Stimulated activated CD4-positive, alpha-beta T cell treated with anti-CD3 and anti-CD28 coated beads, Interleukin-4, amount 100 ng/mL, for 48 hours (primary cell): Measurements from ENCODE around the gene ULK4.
"Not testable (repeated sequence)": the region's sequence is repeated elsewhere in the genome, so short reads cannot be mapped to it uniquely, and the experiment has no call there.

Source experiments
- DNase-seq, 2 donors: peaks; one replicate each; pipeline ENCODE4 v3.0.0-alpha.2; 2020; ENCODE audit warnings: low read depth in 2 of 2

Gene ULK4

DNA sequence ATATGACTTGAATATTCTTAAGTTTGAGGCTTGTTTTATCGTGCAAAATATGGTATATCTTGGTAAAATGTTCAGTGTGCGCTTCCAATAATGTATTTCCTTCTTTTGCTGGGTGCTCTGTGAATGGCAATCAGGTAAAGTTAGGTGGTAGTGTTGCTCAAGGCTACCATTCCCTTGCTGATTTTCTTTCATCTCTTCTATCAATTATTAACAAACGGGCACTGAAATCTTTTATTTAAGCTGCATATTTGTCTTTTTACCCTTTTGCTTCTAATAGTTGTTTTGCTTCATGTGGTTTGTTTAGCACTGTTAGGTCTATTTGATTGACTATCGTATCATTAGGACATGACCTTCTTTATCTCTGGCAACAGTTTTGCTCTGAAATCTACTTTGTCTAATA, 520.3 kb downstream of the ULK4 start:
- no peak for DNase-seq

DNA sequence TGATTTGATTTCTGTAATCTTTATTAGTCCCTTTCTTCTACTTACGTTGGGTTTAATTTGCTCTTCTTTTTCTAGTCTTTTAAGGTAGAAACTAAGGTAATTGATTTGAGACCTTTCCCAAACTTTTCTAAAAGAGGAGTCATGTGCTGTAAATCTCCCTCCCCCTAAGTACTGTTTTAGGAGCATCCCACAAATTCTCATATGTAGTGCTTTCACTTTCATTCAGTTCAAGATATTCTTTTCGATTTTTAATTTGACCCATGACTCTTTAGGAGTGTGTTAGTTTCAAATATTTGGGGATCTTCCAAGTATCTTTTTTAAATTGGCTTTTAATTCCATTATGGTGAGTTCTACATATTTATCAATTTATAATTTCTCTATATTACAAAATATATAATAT, 520.8 kb downstream of the ULK4 start:
- no peak for DNase-seq

DNA sequence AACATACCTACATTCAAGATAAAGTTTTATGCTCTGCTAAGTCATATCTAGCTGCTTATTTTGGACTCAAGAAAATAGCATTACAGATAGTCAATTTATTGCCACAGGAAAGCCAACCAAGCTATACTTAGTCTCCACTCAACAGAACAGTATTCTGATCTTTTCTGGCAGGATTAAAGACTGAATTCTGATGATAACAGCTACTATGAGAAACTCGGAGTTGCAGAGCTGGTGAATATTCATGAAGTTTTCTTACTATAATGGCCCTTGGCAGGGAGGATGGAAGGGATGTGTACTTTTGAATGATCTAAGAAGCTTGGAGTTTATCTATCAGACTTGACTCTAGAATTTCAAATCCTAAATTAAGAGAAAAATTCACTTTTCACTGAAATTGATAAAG, 524.9 kb downstream of the ULK4 start:
- no peak for DNase-seq

DNA sequence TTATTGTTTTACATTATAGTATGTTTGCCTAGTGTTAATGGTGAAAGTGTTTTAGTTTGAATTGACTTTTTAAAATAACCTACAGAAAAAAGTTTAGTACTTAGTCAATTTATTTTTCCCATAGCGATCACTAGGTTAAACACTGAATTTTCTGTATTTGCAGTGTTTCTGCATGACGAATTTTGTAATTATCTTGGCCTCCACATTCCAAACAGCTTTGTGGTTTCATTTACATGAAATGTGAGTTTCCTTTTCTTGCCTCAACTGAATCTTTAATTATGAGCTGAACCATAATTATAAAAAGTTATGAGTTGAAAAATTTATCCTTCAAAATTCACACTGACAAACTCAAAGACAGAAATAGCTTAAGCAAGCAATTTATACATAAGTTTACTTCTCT, 527.1 kb downstream of the ULK4 start:
- DNase-seq = no peak

DNA sequence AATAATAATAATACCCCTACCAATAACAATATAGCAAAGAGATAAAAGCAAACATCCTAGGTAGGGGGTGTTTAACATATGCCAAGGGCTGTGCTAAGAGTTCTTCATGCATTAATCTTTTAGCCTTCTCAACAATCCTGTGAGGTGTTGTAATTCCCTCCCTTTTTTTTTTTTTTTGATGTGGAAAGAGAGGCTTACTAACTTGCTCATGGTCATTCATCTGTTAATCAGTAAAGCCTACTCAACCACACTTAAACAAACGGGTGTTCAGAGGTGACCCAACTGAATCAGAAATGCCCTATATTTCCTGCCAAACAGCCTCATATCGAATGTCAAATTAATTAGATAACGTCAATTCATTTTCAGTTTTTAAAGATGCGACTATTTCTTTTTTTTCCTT, 530.5 kb downstream of the ULK4 start:
- no peak for DNase-seq

DNA sequence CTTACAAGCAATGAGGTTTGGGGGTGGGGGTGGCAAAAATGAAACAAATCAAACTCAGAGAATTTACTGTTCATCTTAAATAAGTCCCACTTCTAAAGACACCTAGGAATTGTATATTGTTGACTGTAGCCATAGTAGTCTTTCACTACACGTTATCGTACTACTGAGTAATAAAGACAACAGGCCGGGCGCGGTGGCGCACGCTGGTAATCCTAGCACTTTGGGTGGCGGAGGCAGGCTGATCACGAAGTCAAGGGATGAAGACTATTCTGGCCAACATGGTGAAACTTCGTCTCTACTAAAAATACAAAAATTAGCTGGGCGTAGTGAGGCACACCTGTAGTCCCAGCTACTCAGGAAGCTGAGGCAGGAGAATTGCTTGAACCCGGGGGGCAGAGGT, 531.0 kb downstream of the ULK4 start:
- DNase-seq = no peak

DNA sequence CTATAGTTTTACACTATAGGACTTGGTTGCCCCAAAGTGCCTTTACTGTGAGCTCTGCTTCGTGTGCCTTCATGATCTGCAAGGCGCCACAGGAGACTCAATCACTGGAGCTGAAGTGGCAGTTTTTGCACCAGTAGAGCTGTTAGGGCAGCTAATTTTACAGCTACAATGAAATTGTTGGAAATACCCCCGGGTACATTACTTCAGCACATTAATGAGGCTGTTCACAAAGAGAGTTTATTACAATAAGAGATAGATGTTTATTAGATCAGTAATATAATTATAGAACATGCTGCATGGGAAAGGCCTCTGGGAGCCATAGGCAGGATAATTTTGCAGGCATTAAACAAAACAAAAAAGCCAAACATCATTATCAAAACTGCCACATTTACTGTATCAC, 531.5 kb downstream of the ULK4 start:
- no peak for DNase-seq

DNA sequence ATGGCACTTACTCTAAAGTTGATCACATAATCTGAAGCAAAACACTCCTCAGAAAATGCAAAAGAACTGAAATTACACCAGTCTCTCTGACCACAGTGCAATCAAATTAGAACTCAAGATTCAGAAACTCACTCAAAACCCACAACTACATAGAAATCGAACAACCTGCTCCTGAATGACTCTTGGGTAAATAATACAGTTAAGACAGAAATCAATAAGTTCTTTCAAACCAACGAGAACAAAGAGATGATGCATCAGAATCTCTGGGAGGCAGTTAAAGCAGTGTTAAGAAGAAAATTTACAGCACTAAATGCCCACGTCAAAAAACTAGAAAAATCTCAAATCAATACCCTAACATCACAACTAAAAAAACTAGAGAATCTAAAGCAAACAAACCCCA, 535.4 kb downstream of the ULK4 start:
- no peak for DNase-seq

DNA sequence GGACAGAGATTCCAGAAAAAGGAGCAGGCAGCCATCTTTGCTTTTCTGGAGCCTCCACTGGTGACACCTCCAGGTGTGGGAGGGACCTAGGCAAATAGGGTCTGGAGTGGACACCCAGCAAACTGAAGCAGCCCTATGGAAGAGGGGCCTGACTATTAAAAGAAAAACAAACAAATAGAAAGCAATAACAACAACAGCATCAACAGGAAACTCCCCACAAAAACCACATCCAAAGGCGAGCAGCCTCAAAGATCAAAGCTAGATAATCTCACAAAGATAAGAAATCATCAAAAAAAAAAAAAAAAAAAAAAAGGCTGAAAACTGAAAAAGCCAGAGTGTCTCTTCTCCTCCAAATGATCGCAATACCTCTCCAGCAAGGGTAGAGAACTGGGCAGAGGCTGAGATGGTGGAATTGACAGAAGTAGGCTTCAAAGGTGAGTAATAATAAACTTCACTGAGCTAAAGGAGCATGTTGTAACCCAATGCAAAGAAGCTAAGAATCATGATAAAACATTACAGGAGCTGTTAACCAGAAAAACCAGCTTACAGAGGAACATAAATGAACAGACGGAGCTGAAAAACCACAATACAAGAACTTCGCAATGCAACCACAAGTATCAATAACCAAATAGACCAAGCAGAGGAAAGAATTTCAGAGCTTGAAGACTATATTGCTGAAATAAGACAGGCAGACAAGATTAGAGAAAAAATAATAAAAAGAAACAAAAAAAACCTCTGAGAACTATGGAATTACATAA, 537.2 kb downstream of the ULK4 start:
- DNase-seq = no peak

DNA sequence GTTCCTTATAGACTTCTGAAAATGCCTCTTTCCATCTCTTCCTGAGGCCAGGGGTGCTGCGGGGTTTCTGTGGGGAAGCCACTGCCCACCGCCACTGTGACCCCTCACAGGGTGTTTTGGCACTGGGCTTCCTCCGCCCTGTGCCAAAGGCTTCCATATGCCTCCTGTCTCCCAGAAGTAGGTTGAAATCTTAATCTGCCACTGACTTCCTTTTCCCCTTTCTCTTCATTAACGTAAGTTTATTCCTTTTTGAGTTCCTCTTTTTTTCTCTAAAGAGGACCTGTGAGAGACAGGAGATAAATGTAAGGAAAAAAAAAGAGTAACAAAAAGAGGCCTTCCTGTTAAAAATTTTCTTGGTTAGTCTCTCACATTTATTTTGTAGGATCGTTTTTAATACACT, 542.1 kb downstream of the ULK4 start:
- no peak for DNase-seq

DNA sequence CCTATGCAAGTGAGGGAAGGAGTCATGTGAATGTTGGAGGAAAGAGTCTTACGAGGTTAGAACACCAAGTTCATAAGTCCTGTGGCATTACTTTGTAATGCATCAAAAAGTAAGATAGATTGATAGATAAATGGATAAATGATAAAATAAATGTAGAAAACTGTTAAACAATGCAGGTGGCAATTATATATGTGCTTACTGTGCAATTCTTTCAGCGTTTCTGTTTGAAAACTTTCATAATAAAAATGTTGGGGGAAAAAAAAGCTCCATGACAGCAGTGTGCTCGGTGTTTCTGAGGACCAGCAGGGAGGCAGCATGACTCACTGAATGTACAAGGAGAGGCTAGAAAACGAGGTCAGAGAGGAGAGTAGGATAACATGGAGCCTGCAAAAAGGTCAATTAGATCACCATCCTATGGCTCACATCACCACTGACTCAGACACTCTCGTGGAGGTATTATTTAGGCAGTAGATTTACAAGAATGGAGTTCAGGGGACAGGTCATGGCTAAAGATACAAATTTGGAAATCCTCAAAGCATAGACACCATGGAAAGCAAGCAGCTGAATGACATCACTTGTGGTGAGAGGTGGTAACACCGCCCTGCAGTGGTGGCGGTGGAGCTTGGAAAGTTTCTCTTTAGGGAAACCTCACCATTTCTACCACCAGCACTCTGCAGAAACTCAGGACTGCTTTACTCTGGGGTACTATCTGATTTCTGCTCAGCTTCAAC, 542.8 kb downstream of the ULK4 start:
- peak in 1 of 2 donors; percentile 0 for DNase-seq

DNA sequence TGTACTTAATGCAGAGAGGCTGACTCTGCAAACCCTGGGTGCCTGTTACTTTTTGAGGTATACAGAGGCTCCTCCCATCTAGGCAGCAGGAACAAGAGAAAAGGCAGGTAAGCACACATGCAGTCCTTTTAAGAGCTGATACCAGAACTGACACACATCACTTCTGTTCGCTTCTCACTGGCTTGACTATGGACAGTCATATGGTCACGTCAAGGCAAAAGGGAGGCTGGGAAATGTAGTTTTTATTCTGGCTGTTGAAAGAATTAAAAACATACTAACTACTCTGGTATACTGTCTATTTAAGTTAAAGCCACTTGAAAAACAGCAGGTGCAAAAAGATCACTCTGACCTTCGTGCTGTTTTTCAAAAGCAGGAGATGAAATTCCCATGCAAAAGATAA, 544.3 kb downstream of the ULK4 start:
- no peak for DNase-seq

DNA sequence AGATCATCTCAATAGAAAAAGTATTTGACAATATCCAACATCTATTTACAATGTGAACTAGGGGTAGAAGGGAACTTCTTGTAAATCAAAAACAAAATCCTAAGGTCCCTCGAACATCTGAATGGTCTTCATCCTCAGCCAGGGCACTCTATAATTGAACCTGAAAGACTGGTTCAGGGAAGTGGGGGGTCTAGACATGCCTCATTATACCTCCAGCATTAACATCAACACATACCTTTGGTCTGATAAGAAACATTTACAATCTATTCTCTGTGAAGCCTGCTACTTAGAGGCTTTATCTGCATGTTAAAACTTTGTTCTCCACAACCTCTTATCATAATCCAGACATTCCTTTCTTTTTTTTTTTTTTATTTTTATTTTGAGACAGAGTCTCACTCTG, 550.8 kb downstream of the ULK4 start:
- DNase-seq = no peak

DNA sequence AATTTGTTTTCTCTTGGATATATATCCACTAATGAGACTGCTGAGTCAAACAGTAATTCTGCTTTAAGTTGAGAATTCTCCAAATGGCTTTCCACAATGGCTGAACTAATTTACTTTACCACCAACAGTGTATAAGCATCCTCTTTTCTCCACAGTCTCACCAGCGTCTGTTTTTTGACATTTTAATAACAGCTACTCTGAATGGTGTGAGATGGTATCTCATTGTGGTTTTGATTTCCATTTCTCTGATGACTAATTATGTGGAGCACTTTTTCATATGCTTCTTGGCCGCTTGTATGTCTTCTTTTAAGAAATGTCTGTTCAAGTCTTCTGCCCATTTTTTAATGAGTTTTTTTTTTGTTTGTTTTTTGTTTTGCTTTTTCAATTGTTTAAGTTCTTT, 556.4 kb downstream of the ULK4 start:
- no peak for DNase-seq

DNA sequence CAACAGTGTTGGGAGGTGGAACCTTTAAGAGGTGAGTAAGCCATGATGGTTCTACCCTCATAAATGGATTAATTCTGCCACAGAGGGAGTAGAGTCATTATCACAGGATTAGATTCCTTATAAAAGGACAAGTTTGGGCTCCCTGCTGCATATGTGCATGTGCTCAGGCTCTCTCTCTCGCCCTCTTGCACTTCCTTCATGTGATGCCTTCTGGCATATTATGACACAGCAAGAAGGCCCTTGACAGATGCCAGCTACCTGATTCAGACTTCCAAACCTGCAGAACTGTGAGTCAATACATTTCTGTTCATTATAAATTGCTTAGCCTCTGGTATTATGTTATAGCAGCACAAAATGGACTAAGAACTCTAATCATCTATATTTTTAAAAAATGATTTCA, 557.3 kb downstream of the ULK4 start:
- no peak for DNase-seq

DNA sequence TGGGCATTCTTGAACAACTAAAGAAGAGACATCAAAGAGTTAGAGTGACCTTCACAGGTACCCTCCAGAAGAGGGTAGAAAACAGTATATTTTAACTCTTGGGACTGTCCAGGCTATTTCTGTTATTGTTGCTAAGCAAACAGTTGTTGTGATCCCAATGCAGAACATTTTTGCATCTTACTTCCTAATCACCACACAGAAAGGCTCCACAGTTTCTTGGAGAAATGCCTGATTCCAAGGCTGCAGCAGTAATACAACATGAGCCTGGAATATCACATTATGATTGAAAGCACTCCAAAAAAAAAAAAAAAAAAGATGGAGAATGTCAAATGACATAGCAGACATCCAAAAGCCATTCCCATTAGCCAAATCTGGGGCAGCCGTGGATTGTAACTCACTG, 567.0 kb downstream of the ULK4 start:
- DNase-seq = no peak

DNA sequence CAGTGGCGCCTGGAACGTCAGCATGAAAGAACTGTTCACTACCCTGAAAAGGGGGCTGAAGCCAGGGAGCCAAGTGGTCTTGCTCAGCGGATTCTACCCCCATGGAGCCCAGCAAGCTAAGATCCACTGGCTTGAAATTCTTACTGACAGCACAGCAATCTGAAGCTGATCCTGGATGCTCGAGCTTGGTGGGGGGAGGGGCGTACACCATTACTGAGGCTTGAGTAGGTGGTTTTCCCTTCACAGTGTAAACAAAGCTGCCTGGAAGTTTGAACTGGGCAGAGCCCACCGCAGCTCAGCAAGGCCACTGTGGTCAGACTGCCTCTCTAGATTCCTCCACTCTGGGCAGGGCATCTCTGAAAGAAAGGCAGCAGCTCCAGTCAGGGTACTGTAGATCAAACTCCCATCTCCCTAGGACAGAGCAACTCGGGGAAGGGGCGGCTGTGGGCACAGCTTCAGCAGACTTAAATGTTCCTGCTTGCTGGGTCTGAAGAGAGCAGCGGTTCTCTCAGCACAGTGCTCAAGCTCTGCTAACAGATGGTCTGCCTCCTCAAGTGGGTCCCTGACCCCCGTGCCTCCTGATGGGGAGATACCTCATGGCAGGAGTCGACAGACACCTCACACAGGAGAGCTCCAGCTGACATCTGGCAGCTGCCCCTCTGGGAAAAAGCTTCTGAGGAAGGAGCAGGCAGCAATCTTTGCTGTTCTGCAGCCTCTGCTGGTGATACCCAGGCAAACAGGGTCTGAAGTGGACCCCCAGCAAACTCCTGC, 591.0 kb downstream of the ULK4 start:
- DNase-seq = not testable (repeated sequence)

DNA sequence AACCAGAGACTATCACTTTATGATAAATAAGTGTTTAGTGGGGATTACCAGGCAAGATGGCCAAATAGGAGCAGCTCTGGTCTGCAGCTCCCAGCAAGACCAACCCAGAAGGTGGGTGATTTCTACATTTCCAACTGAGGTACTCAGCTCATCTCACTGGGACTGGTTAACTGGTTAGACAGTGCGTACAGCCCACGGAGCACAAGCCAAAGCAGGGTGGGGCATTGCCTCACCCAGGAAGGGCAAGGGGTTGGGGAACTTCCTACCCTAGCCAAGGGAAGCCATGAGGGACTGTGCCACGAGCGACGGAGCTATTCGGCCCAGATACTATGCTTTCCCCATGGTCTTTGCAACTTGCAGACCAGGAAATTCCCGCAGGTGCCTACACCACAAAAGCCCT, 591.6 kb downstream of the ULK4 start:
- no peak for DNase-seq

DNA sequence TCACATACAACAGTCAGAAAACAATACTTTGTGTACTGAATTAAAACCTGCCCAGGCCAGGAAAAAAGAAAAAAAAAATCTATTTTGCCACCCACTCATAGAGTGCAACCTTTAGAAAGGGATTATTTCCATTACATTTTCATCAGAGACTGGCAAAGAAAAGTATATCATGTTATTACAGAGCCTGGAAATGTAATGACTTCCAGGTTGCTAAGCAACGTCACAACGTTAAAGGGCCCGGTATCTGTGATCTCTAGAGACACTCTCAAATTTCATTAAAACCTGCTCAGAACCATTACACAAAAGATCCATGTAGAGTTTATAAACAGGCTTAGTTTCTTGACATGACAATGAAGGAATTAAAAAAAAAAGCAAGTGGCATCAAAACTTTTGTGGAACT, 592.1 kb downstream of the ULK4 start:
- no peak for DNase-seq

DNA sequence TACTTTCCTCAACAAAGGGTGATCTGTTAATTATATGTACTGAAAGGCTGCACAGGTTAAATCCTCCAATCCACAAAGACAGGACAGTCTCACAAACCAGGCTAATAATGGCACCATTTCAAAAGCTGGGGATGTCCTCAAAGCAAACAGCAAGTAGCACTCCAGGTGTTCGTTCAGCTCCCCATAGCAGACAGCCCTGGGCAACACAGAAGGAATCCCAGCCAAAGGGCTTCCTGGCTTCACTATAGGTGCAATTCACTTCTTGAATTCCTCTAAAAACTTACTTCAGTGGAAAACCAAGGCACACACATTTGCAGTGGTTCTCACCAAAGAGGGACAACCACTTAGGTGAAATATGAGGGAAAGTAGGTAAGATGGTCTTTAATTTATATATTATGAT, 595.9 kb downstream of the ULK4 start:
- DNase-seq = no peak

DNA sequence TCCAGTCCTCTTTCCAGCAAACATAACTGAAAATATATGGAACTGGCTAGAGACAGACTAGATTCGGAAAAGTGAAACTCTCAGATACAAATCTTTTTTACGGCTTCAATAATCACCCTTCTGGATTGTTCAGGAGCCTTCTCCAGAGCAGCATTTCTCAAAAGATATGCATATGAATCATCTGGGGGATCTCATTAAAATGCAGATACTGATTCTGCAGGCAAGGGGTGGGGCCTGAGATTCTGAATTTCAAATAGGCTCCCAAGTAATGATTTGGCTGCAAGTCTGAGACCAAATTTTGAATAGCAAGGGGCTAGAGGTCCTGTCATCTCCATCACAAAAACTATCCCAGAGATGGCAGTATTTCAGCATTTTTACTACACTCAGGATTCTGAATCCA, 597.2 kb downstream of the ULK4 start:
- no peak for DNase-seq

DNA sequence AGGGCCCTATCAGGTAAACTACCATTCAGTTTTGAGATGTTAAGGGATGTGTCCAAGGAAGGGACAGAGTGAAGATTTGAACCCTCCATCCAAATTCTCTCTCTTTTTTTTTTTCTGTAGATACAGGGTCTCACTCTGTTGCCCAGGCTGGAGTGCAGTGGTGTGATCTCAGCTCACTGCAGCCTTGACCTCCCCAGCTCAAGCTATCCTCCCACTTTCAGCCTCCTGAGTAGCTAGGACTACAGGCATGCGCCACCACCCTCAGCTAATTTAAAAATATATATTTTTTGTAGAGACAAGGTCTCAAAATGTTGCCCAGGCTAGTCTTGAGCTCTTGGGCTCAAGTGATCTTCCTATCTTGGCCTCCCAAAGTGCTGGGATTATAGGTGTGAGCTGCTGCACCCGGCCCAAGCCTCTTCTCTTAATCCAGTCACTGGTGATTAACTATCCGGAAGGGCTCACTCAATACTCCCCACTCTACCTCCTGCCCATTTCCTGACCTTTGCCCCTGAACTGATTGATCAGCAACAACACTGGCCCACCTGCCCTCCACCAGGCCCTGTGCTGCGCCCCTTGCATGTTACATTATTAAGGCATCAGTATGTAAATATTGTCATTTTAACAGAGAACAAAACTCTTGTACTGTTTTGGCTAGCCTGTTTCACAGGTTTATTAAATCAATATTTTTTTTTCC, 597.9 kb downstream of the ULK4 start:
- no peak for DNase-seq
